Transverse colon (tissue), 4 donors: ENCODE results near the gene OBSL1. TPM values are rescaled to one million over a fixed set of nuclear protein-coding genes. Genes with fewer than 3 reads are reported as not detected.

Experiments
- DNase-seq: peaks from one replicate; pipeline ENCODE4 v3.0.0-alpha.2; 2019
- H3K27ac ChIP-seq, 4 donors: fragments of 200-600 bp; sonication (generic); 2 replicates each; pipeline ENCODE4 v1.5.1; 2016 to 2018; ENCODE audit warnings: inconsistent platforms in 4 of 4
- H3K27me3 ChIP-seq: fragments of 200-600 bp; sonication (generic); 2 replicates; pipeline ENCODE4 v1.5.1; 2017; ENCODE audit warnings: inconsistent platforms
- H3K36me3 ChIP-seq, 4 donors: fragments of 200-600 bp; sonication (generic); 2 replicates each; pipeline ENCODE4 v1.5.1; 2017 to 2019; ENCODE audit warnings: inconsistent platforms in 4 of 4
- H3K4me1 ChIP-seq, 4 donors: fragments of 200-600 bp; sonication (generic); 2 replicates each; pipeline ENCODE4 v1.5.1; 2017 to 2020; ENCODE audit warnings: inconsistent platforms in 4 of 4
- H3K4me3 ChIP-seq, 4 donors: fragments of 200-600 bp; sonication (generic); 1 replicate in 1 of 4; 2 replicates in 3 of 4; pipeline versions ENCODE4 v1.5.1 to v1.6.1; 2017 to 2019; ENCODE audit warnings: inconsistent platforms in 4 of 4
- H3K9me3 ChIP-seq, 2 donors: fragments of 200-600 bp; sonication (generic); 2 replicates each; pipeline ENCODE4 v1.5.1; 2017 to 2019; ENCODE audit warnings: inconsistent platforms in 2 of 2
- CTCF ChIP-seq, 5 experiments: fragments of 200-600 bp in 3 of 5; fragments of 450-650 bp in 2 of 5; sonication (generic) in 3 of 5; IDR thresholded peaks; 1 replicate in 2 of 5; 2 replicates in 3 of 5; pipeline ENCODE4 v1.5.1; 2016 to 2017; ENCODE audit warnings: antibody characterized with exemption in 5 of 5, inconsistent platforms in 3 of 5, mild to moderate bottlenecking in 2 of 5, moderate library complexity in 1 of 5
- EP300 ChIP-seq: sonication (generic); formaldehyde crosslinking; IDR thresholded peaks from one replicate; pipeline ENCODE4 v1.6.1; 2017; ENCODE audit warnings: antibody characterized with exemption, low read depth
- POLR2A ChIP-seq: fragments of 450-650 bp; IDR thresholded peaks from one replicate; pipeline ENCODE4 v1.6.1; 2016; ENCODE audit warnings: antibody characterized with exemption, mild to moderate bottlenecking, moderate library complexity
- POLR2AphosphoS5 ChIP-seq, 3 donors: sonication (generic); formaldehyde crosslinking; IDR thresholded peaks; one replicate each; pipeline ENCODE4 v1.6.1; 2016; ENCODE audit warnings: antibody characterized with exemption in 3 of 3
- WGBS, 2 donors: methylation state at CpG; one replicate each; pipeline ENCODE4 v1.1.5; 2018; ENCODE audit warnings: low coverage in 1 of 2; 5-methylcytosine and 5-hydroxymethylcytosine counted together
- in situ Hi-C, 4 donors: fragments of 200-750 bp; cut with MboI; loops; one replicate each; pipeline versions ENCODE4 v1.15.0 to v1.15.1; 2017; ENCODE audit warnings: low sequenced_read_pairs in 3 of 4, low pct_ligation_motif_present in 1 of 4, low pct_unique_long_range_greater_than_20kb in 1 of 4
- intact Hi-C: fragments of 100-400 bp; cut with DNase I; formaldehyde crosslinking; loops from one replicate; pipeline ENCODE4 v1.15.1; 2023; ENCODE audit warnings: low total_unique reads
- total RNA-seq, 4 donors: library from RNA; depleted of rRNA; stranded (reverse); fragments of >200 nt; gene quantifications; one replicate each; pipeline ENCODE4 v1.1.0, GENCODE V29; 2016

The OBSL1 gene
- total RNA-seq, 4 donors from 2014 or later: 18.1 to 57.2 (median 19.0) TPM

DNA sequence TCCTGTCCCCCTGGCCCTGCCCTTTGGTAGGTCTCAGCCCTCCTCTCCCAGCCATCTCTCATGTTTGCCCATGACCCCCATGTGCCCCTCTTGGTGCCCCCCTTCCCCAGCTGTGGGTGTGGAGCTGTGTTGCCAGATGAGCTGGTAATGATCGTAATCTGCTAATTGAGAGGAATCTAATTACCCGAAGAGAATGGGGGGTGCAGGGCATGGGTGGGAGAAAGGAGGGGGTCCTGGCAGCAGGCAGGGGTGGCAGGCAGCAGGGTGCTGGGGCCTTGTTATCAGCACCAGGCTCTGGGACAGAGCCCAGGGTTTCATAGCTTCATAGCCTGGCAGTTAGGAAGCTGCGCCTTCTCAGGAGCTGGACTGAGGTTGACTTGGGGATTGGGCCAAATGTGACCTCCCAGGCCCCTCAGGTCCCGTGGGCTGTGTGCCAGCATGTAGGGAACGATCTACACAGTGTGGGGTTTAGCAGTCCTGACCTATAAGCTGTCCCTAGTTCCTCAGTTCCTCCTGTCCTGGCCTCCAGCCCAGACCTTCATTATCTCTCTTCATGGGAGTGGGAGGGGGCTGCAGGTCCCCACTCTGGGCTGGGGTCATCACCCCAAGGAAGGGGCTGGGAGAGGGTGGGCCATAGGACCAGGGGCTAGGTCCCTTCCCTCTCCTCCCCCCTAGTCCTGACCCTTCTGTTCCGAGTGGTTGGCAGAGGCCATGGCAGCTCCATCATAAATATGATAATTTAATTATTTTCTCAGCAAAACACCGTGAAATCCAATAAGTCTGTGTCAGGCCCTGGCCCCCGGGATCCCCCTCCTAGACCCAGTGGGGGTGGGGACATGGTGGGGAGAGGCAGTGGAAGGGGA, 63.5 kb downstream of the OBSL1 start:
- H3K27ac ChIP-seq: no peak overlapping the region
- peaks cover 31% of the 10 kb centered on the region for H3K27me3 ChIP-seq
- DNase-seq: no peak
- TF ChIP-seq POLR2AphosphoS5 (IDR thresholded peaks at IDR 0.05) (no peak), POLR2A (no peak), CTCF (IDR thresholded peaks at IDR 0.05) (no peak), EP300 (no peak)
- H3K36me3 ChIP-seq: peaks cover 0 to 12% (median 3%) of the 10 kb centered on the region in 4 donors
- intact Hi-C loops: no loop called here
- in situ Hi-C loops: no loop called here
- H3K4me1 ChIP-seq: peaks cover 6 to 18% (median 13%) of the 10 kb centered on the region in 4 donors
- 61% methylated on average over 8 of the region's 8 CpGs; no CpG with 5 or more reads in 1 of the 2 donors for WGBS, 2 donors
- no peak overlapping the region for H3K4me3 ChIP-seq
- no peaks in the 10 kb centered on the region for H3K9me3 ChIP-seq

DNA sequence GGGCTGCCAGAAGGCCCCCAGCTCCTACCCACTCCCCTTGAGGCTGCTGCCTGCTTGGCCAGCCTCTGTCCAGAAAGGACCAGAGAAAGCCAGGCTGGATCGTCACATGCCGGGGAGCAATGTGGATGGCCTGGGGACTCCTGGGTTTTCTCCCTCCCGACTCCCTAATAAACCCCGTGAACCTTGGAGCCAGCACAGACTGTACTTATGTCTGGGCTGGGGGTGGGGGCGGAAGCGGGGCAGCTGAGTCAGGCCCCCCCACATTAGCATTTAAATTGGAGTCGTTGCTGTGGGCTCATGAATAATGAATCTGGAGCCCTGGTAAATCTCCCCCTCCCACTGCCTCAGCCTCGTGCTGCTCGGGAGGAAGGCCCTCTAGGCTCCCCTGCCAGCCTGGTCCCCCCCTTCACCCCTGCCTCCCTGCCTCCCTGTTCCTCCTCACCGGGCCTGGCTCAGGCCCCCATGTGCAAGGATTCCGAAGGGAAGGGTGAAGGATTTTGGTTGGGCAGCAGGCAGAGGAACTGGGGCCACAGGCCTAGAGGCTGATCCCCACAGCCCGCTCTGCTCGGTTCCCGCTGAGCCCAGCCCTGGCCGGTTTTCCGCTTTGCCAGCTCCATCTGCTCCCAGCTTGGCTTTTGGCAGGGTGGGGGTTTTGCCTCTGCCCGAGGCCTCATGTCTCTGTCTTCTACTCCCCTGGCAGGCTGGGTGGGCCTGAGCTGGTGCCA, 64.4 kb downstream of the OBSL1 start:
- no peak for DNase-seq
- intact Hi-C loops: no loop called here
- Histone ChIP-seq H3K4me1 (peaks cover 6 to 18% (median 13%) of the 10 kb centered on the region in 4 donors), H3K4me3 (no peak overlapping the region), H3K27ac (no peak overlapping the region), H3K27me3 (peaks cover 23% of the 10 kb centered on the region), H3K36me3 (peaks cover 0 to 12% (median 3%) of the 10 kb centered on the region in 4 donors), H3K9me3 (no peaks in the 10 kb centered on the region)
- WGBS, 2 donors: 89 to 94% methylated on average over 4 to 17 of the region's 17 CpGs
- in situ Hi-C loops: no loop called here
- TF ChIP-seq POLR2AphosphoS5 (IDR thresholded peaks at IDR 0.05): no peak
- TF ChIP-seq CTCF (IDR thresholded peaks at IDR 0.05): no peak
- no peak for TF ChIP-seq EP300
- TF ChIP-seq POLR2A: no peak

DNA sequence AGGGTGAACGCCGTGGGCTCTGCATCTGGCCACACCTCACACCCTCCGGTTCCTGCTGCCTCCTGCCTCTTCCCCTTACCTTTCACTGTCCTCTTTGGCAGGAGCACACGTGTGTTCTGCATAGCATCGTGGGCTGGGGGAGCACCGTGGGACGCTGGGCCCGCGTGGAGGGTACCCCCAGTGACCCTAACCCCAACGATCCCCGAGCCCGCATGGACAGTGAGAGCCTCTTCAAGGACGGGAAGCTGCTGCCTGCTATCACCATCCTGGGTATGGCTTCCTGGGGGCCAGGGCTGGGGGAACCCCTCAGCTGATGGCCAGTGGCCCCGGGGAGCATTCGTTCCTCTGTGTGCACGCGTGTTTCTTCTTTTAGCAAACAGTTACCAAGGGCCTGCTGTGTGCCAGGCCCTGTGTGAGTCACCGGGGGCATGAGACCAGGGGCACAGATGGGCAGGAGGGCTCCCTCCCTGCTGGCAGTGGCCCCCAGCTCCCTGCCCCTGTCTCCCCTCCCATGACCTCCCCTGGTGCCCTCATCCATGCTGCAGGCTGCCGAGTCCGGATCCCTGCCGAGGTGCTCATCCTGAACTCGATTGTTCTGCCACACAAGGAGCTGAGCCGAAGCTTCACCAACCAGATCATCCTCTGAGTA, 65.1 kb downstream of the OBSL1 start:
- H3K27ac ChIP-seq: no peak overlapping the region
- H3K9me3 ChIP-seq: no peaks in the 10 kb centered on the region
- no peak overlapping the region for H3K4me3 ChIP-seq
- H3K4me1 ChIP-seq: peaks cover 6 to 18% (median 13%) of the 10 kb centered on the region in 4 donors
- in situ Hi-C loops (no loop called here), intact Hi-C loops (no loop called here)
- peaks cover 16% of the 10 kb centered on the region for H3K27me3 ChIP-seq
- TF ChIP-seq POLR2A: no peak
- no peak for TF ChIP-seq POLR2AphosphoS5 (IDR thresholded peaks at IDR 0.05)
- no peak for TF ChIP-seq CTCF (IDR thresholded peaks at IDR 0.05)
- no peak for TF ChIP-seq EP300
- H3K36me3 ChIP-seq: peaks cover 0 to 12% (median 3%) of the 10 kb centered on the region in 4 donors
- DNase-seq: no peak
- WGBS, 2 donors: 86 to 100% methylated on average over 3 to 20 of the region's 23 CpGs

DNA sequence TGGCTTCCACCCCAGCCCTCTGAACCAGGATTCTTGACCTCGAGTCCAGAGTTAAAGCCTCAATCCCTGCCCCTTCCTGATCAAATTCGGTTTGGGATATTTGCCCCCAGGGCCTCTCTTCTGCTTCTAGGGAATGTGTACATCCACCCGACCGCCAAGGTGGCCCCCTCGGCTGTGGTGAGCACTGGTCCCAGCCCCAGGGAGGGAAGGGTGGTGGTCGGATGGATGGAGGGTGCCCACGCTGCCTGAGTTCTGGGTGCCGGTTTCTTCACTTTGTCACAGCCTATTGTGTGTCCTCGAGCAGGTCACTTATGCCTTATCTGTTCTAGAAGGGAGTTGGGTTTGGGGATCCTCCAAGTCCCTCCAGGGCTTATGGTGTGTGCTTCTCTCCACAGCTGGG, 65.8 kb downstream of the OBSL1 start:
- Histone ChIP-seq H3K36me3 (peaks cover 0 to 12% (median 3%) of the 10 kb centered on the region in 4 donors), H3K4me3 (no peak overlapping the region), H3K27me3 (peaks cover 9% of the 10 kb centered on the region), H3K27ac (no peak overlapping the region), H3K4me1 (peaks cover 6 to 18% (median 13%) of the 10 kb centered on the region in 4 donors), H3K9me3 (no peaks in the 10 kb centered on the region)
- TF ChIP-seq POLR2A (no peak), POLR2AphosphoS5 (IDR thresholded peaks at IDR 0.05) (no peak), CTCF (IDR thresholded peaks at IDR 0.05) (no peak), EP300 (no peak)
- in situ Hi-C loops (no loop called here), intact Hi-C loops (no loop called here)
- no peak for DNase-seq
- WGBS, 2 donors: 88% methylated on average over 9 of the region's 9 CpGs; no CpG with 5 or more reads in 1 of the 2 donors
